Measurements from ENCODE around the gene HIVEP3. TPM values are rescaled to one million over a fixed set of nuclear protein-coding genes. Genes with fewer than 3 reads are reported as not detected.
A peak's percentile ranks its signal among the peaks of the same experiment; 100 is the strongest.

HIVEP3 gene
- total RNA-seq, 1 experiment from 2014 or later: 6.0 TPM

DNA sequence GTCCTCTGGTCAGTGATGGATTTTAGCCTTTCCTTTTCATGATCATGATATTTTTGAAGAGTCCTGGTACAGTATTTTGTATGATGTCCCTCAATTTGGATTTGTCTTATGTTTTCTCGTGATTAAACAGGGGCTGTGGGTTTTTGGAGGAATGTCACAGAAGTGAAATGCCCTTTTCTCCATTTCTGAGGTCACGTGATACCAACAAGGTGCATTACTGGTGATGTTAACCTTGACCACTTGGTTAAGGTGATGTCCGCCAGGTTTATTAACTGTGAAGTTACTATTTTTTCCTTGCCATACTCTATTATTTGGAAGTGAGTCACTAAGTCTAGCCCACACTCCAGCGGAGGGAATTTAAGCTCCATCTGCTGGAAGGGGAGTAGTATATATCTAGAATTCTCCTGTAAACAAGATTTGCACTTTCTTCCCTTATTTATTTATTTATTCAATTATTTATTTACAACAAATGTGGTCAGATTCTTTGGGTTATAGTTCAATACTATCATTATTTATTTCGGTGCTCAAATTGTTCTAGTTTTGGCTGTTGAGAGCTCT, 123.4 kb downstream of the HIVEP3 start:
- Histone ChIP-seq H3K27me3 (ENCODE audit: control insufficient read depth, insufficient read depth, low read length) (no peaks in the 10 kb centered on the region), H3K4me1 (ENCODE audit: control insufficient read depth, insufficient read depth, low read length) (no peaks in the 10 kb centered on the region), H3K9me3 (ENCODE audit: control insufficient read depth, insufficient read depth, low read depth, low read length) (no peaks in the 10 kb centered on the region), H3K4me3 (ENCODE audit: low read depth in 2 of 2, low read length in 2 of 2) (no peak overlapping the region), H3K36me3 (ENCODE audit: control insufficient read depth, insufficient read depth, low read length) (no peaks in the 10 kb centered on the region), H3K27ac (ENCODE audit: low read length) (no peak overlapping the region)
- in situ Hi-C loops (cut with HindIII; ENCODE audit: low pct_unique_long_range_greater_than_20kb, low sequenced_read_pairs): no loop called here
- ATAC-seq: peak; percentile 65; the same call in 1 of the 2 replicates
- POLR2A ChIA-PET: no interaction called here
- TF ChIP-seq POLR2AphosphoS5 (IDR thresholded peaks at IDR 0.05; ENCODE audit: low read depth, low read length): no peak
- TF ChIP-seq, protein P1, sequence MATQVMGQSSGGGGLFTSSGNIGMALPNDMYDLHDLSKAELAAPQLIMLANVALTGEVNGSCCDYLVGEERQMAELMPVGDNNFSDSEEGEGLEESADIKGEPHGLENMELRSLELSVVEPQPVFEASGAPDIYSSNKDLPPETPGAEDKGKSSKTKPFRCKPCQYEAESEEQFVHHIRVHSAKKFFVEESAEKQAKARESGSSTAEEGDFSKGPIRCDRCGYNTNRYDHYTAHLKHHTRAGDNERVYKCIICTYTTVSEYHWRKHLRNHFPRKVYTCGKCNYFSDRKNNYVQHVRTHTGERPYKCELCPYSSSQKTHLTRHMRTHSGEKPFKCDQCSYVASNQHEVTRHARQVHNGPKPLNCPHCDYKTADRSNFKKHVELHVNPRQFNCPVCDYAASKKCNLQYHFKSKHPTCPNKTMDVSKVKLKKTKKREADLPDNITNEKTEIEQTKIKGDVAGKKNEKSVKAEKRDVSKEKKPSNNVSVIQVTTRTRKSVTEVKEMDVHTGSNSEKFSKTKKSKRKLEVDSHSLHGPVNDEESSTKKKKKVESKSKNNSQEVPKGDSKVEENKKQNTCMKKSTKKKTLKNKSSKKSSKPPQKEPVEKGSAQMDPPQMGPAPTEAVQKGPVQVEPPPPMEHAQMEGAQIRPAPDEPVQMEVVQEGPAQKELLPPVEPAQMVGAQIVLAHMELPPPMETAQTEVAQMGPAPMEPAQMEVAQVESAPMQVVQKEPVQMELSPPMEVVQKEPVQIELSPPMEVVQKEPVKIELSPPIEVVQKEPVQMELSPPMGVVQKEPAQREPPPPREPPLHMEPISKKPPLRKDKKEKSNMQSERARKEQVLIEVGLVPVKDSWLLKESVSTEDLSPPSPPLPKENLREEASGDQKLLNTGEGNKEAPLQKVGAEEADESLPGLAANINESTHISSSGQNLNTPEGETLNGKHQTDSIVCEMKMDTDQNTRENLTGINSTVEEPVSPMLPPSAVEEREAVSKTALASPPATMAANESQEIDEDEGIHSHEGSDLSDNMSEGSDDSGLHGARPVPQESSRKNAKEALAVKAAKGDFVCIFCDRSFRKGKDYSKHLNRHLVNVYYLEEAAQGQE (IDR thresholded peaks at IDR 0.05; ENCODE audit: insufficient read depth in 1 of 2, low read depth in 2 of 2, low read length in 1 of 2): no peak
- CTCF ChIA-PET: interaction anchor here (0.8 kb wide), 1 partner anchor 14 kb away, joined by 3 read pairs; no protein-coding TSS in a partner anchor
- no peak for DNase-seq (ENCODE audit: low read depth, low spot score)
- intact Hi-C loops (cut with micrococcal nuclease; ENCODE audit: unreplicated experiment): loop anchor here (1.0 kb wide), 1 partner anchor 221 kb away; no protein-coding TSS in a partner anchor
- BruUV-seq (replicated peaks): no TSS peak

DNA sequence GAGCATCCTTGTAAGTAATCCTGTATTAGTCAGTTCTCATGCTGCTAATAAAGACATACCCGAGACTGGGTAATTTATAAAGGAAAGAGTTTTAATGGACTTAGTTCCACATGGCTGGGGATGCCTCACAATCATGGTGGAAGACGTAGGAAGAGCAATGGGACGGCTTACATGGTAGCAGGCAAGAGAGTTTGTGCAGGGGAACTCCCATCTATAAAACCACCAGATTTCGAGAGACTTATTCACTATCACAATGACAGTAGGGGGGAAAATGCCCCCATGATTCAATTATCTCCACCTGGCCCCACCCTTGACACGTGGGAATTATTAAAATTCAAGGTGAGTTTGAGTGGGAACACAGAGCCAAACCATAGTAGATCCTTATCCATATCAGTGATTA, 124.7 kb downstream of the HIVEP3 start:
- no TSS peak for BruUV-seq (replicated peaks)
- in situ Hi-C loops (cut with HindIII; ENCODE audit: low pct_unique_long_range_greater_than_20kb, low sequenced_read_pairs) (no loop called here), intact Hi-C loops (cut with micrococcal nuclease; ENCODE audit: unreplicated experiment) (no loop called here)
- no peak for ATAC-seq
- CTCF ChIA-PET: no interaction called here
- Histone ChIP-seq H3K4me1 (ENCODE audit: control insufficient read depth, insufficient read depth, low read length) (no peaks in the 10 kb centered on the region), H3K27me3 (ENCODE audit: control insufficient read depth, insufficient read depth, low read length) (no peaks in the 10 kb centered on the region), H3K4me3 (ENCODE audit: low read depth in 2 of 2, low read length in 2 of 2) (no peak overlapping the region), H3K36me3 (ENCODE audit: control insufficient read depth, insufficient read depth, low read length) (no peaks in the 10 kb centered on the region), H3K9me3 (ENCODE audit: control insufficient read depth, insufficient read depth, low read depth, low read length) (no peaks in the 10 kb centered on the region), H3K27ac (ENCODE audit: low read length) (no peak overlapping the region)
- POLR2A ChIA-PET: no interaction called here
- no peak for DNase-seq (ENCODE audit: low read depth, low spot score)
- no peak for TF ChIP-seq CTCF (IDR thresholded peaks at IDR 0.05)
- TF ChIP-seq, protein P1 (IDR thresholded peaks at IDR 0.05; ENCODE audit: insufficient read depth in 1 of 2, low read depth in 2 of 2, low read length in 1 of 2): no peak
- no peak for TF ChIP-seq TCF7L2 (IDR thresholded peaks at IDR 0.05; ENCODE audit: low read depth, low read length)
- TF ChIP-seq SIN3A (IDR thresholded peaks at IDR 0.05; ENCODE audit: borderline replicate concordance, insufficient read depth, low read depth, low read length): no peak

Data from Panc1 (cell line).